ENCODE measurements around the gene TRHDE. TPM values are rescaled to one million over a fixed set of nuclear protein-coding genes. Genes with fewer than 3 reads are reported as not detected.

The TRHDE gene
- total and polyA plus RNA-seq, 2 donors (not counting 3 experiments of a cell fraction or from before 2014, with no cell fraction given) = not detected

GRCh38 chr12:72605975-72606374 is 333.8 kb downstream of the TRHDE start:
- no peaks in the 10 kb centered on the region for H3K27me3 ChIP-seq (ENCODE audit: control insufficient read depth in 2 of 2, insufficient read depth in 2 of 2, low read length in 2 of 2)
- no peak overlapping the region for H2AFZ ChIP-seq (ENCODE audit: low read depth, low read length)
- CTCF ChIA-PET = no interaction called here
- intact Hi-C loops (cut with micrococcal nuclease) = no loop called here
- no peak overlapping the region for H3K4me2 ChIP-seq (ENCODE audit: insufficient read depth, low read length)
- H4K20me1 ChIP-seq (replicated peaks; ENCODE audit: control insufficient read depth, extremely low read depth, insufficient read depth, low read length) = no peaks in the 10 kb centered on the region
- TF ChIP-seq CTCF (IDR thresholded peaks at IDR 0.05; ENCODE audit: extremely low read depth in 1 of 2, insufficient read depth in 1 of 2, low read depth in 1 of 2, low read length in 2 of 2) (no peak), MYC (IDR thresholded peaks at IDR 0.05; ENCODE audit: low read depth, low read length) (no peak), MAX (IDR thresholded peaks at IDR 0.05; ENCODE audit: insufficient read depth, insufficient read length) (no peak), GATA2 (IDR thresholded peaks at IDR 0.05; ENCODE audit: insufficient read depth, insufficient read length, low read depth, low read length) (no peak), POLR2A (IDR thresholded peaks at IDR 0.05; ENCODE audit: low read depth, low read length) (no peak), FOS (IDR thresholded peaks at IDR 0.05; ENCODE audit: borderline replicate concordance, insufficient read depth, low read length) (no peak), POLR2AphosphoS5 (IDR thresholded peaks at IDR 0.05; ENCODE audit: insufficient read depth, low read depth, low read length) (no peak), JUN (IDR thresholded peaks at IDR 0.05; ENCODE audit: borderline replicate concordance, insufficient read depth, insufficient read length, low read depth) (no peak), EZH2 (IDR thresholded peaks at IDR 0.05; ENCODE audit: borderline replicate concordance, low read depth, low read length, severe bottlenecking) (no peak)
- POLR2A ChIA-PET = no interaction called here
- no peaks in the 10 kb centered on the region for H3K79me2 ChIP-seq (ENCODE audit: control insufficient read depth, insufficient read depth, low read length)
- FAIRE-seq = no peak
- H3K36me3 ChIP-seq (ENCODE audit: control insufficient read depth in 2 of 2, extremely low read depth in 1 of 2, insufficient read depth in 2 of 2, low read length in 2 of 2) = no peaks in the 10 kb centered on the region
- no peaks in the 10 kb centered on the region for H3K4me1 ChIP-seq (ENCODE audit: control insufficient read depth, extremely low read depth, insufficient read depth, low read length)
- no peak for DNase-seq (ENCODE audit: low read depth, low spot score)
- H3K9me1 ChIP-seq (replicated peaks; ENCODE audit: control insufficient read depth, extremely low read depth, insufficient read depth, low read length) = no peaks in the 10 kb centered on the region
- no peak overlapping the region for H3K27ac ChIP-seq (ENCODE audit: insufficient read depth, low read depth, low read length)
- dilution Hi-C loops (cut with MboI; ENCODE audit: extremely low pct_ligation_motif_present, low sequenced_read_pairs) = no loop called here
- no TSS peak for BruUV-seq (replicated peaks)
- peaks cover 4% of the 10 kb centered on the region for H3K9me3 ChIP-seq (replicated peaks; ENCODE audit: control insufficient read depth, insufficient read depth, low read length)
- H3K4me3 ChIP-seq (replicated peaks in 1 of 3; ENCODE audit: insufficient read depth in 1 of 3, low read depth in 1 of 3, low read length in 3 of 3) = no peak overlapping the region
- no peak overlapping the region for H3K9ac ChIP-seq (replicated peaks; ENCODE audit: extremely low read depth, insufficient read depth, low read length)
